GM18508 (cell line): ENCODE data around the gene NCKAP5L.

Source experiments
- ATAC-seq: cut with Tn5 transposase; IDR thresholded peaks from one replicate; pipeline ENCODE4 v1.9.1; 2021; ENCODE audit warnings: moderate number of reproducible peaks; ENCODE audit not compliant: insufficient read depth, unreplicated experiment

NCKAP5L gene

DNA sequence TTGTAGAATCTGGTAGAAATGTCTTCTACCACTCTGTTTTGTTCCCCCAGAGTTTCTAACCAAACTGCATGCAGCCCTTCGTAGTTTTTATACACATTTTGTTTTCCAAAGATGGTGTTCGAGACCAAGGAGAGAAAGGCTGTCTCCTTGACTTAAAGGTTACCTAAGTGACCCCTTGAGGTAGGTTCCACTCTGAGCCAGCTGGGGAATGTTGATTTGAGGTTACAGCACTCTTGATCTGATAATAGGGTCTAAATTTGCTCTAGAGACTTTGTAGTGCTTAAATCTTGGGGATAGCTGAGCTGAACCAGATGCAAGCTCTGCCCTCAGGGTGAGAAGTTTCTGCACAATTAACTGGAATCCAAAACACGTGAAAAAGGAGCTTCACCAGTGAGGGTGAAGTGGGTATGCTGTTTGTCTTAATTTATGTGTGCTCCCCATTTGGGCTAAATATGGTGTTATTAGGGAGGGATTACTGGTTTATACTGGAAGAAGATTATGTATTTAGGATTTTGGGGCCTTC lies 83.8 kb downstream of the NCKAP5L start:
- ATAC-seq, result no peak

DNA sequence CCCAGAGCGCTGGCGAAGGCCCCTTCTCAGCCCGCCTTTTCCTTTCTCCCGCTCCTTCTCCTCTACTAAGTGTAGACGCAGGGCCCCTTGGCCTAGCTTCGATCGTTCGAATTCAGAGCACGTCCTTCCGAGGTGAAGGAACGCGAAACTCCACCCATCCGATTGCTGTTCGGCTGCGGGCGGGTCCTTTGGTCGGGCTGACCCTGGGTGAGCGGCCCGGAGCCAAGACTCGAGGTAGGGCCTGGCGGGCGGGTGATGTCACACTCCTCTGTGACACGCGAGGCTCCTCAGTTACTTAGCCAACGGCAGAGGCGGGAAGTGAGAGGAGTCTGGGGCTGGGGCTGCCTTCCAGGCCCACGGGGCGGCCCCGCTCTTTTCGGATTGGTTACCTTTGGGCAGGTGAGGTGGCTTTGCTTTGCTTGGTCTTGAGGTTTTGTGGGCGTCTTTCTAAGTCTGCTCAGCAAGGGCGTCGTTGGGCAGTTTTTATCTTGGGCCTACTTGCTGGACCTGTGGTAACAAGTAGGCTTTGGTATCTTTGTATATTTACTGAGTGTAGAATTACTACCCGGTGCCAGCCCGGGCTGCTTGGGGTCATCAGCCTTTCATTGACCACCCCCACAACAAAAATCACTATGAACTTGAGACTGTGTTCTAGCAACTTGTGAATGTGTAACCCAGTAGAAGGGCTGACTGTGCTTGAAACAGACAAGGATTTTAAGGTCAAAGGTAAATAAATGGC lies 86.2 kb downstream of the NCKAP5L start:
- peak; percentile 42 for ATAC-seq
